IgD-negative memory B cell (primary cell): Measurements from ENCODE around the gene CHST6. TPM values are rescaled to one million over a fixed set of nuclear protein-coding genes. Genes with fewer than 3 reads are reported as not detected.

Experiments
- H3K27ac Mint-ChIP-seq, 3 donors: one replicate each; pipeline ENCODE4 v1.8.0; 2020 to 2022; ENCODE audit warnings: mild to moderate bottlenecking in 3 of 3, mixed read lengths in 3 of 3, moderate library complexity in 1 of 3
- H3K27me3 Mint-ChIP-seq: one replicate; pipeline ENCODE4 v1.8.0; 2021; ENCODE audit warnings: mixed read lengths
- H3K36me3 Mint-ChIP-seq: one replicate; pipeline ENCODE4 v1.8.0; 2020; ENCODE audit warnings: mild to moderate bottlenecking, mixed read lengths
- H3K4me1 Mint-ChIP-seq, 3 donors: one replicate each; pipeline ENCODE4 v1.8.0; 2020 to 2022; ENCODE audit warnings: mixed read lengths in 3 of 3, mild to moderate bottlenecking in 1 of 3
- H3K4me3 Mint-ChIP-seq, 4 donors: one replicate each; pipeline ENCODE4 v1.8.0; 2020 to 2022; ENCODE audit warnings: mild to moderate bottlenecking in 4 of 4, mixed read lengths in 4 of 4, moderate library complexity in 3 of 4
- H3K9me3 Mint-ChIP-seq, 3 donors: one replicate each; pipeline ENCODE4 v1.8.0; 2020 to 2021; ENCODE audit warnings: mixed read lengths in 3 of 3, mild to moderate bottlenecking in 1 of 3
- polyA plus RNA-seq: library from polyadenylated mRNA; unstranded; fragments of 300-500 nt; fragmentation: Illumina TruSeq; gene quantifications from one replicate; pipeline ENCODE4 v1.2.3, GENCODE V29; 2021

CHST6 gene
- polyA plus RNA-seq, 1 donor from 2014 or later, result 0.13 TPM

DNA sequence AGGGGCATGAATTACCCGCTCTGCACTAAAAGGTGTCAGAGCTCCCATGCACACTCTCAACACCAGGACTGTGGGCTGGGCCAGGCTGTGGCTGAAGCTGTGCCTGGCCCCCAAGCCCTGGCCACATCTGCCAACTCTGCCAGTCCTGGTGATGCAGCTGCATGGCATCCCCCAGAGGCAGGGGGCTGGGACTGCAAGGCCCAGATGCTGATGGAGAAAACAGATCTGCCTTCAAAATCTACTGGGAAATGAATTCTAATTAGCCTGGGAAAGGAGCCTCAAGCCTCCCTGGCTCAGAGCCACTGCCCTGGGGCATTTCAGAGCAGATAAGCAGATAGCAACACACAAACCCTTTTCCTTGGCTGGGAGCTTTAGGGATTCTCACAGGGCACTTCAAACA is 3.4 kb downstream of the CHST6 start:
- H3K4me1 Mint-ChIP-seq, result peaks cover 10 to 19% (median 13%) of the 10 kb centered on the region in 3 donors
- no peak overlapping the region for H3K4me3 Mint-ChIP-seq
- no peaks in the 10 kb centered on the region for H3K36me3 Mint-ChIP-seq
- no peaks in the 10 kb centered on the region for H3K9me3 Mint-ChIP-seq
- no peak overlapping the region for H3K27ac Mint-ChIP-seq
- peaks cover 13% of the 10 kb centered on the region for H3K27me3 Mint-ChIP-seq

DNA sequence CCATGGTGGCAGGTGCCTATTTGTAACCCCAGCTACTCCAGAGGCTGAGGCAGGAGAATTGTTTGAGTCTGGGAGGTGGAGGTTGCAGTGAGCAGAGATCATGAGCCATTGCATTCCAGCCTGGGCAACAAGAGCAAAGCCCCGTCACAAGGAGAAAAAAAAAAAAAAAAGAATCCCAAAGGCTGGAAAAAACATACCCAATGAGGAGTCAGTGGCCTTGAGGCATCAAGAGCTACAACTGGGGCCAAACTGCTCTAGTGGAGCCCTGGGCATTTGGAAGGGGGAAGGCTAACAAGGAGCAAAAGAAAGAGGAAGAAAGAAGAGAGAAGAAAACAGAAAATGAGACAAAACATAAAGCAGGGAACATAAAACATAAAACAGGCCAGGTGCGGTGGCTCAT is 6.9 kb downstream of the CHST6 start:
- peak overlapping the region in 1 of 3 donors; percentile 73 for H3K27ac Mint-ChIP-seq

DNA sequence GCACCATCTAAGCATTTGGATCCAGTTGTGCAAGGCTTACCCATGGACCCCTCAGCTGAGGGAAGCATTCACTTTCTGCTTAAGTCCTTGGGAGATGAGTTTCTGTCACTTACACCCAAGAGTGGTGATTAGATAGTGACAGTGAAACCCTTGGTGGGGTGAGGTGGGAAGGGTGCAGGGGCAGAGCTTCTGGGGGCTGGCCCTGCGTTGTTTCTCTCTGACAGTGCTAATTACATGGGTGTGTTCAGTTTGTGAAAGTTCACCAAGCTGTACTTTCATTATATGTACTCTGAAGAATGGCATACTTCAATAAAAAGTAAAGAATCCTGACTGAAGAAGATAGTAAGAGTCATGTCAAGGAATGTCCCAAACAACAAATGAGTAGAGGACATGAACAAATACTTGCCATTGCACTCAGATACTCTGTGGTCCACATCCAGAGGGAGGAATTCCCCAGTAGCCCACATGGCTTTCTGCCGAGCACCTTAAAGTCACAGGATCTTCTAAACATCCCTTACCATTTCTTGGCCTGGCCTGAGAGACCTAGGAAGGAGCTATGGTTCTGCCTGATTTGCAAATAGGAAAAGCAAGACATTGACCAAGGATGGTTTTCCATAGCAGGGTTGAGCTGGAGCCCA is 8.4 kb downstream of the CHST6 start:
- H3K4me3 Mint-ChIP-seq, result peak overlapping the region in 1 of 4 donors; percentile 50
- H3K27ac Mint-ChIP-seq, result no peak overlapping the region

More for the DNA sequence above, 6.9 kb downstream of the CHST6 start:
- Mint-ChIP-seq H3K4me1 (peaks cover 8 to 31% (median 27%) of the 10 kb centered on the region in 3 donors), H3K27me3 (no peaks in the 10 kb centered on the region), H3K9me3 (no peaks in the 10 kb centered on the region), H3K4me3 (peak overlapping the region in 2 of 4 donors; percentile 7 to 21), H3K36me3 (no peaks in the 10 kb centered on the region)

DNA sequence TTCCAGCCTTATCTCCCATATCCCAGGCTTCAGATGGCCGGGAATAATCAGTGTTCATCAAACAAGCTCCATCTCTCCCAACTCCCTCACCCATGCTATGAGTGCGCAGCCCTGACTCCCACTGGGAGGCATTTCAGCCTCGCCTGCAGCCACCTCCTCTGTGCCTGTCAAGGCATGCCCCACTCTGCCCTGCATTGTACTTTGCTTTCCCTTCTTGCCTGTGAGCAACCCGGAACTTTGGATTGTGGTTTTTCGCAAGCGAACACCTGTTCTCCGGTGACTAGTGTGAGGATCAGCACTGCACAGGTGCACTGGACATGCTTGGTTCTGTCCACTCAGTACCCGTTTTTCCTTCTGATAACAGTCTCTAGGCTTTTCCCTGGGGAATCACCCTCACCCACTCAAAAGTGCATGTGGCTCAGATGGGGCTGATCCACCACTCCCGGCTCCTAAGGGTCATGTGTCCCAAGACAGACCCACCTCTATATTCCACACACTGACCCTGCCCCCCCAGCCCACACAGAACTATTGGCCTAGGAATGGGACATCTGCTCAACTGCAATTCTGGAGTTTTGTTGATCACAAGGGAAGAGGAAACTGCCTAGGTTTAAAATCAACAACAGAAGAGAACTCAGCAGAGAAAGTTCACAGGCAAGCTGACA is 9.1 kb downstream of the CHST6 start:
- H3K9me3 Mint-ChIP-seq, result no peaks in the 10 kb centered on the region
- peak overlapping the region in 1 of 4 donors; percentile 86 for H3K4me3 Mint-ChIP-seq
- no peaks in the 10 kb centered on the region for H3K27me3 Mint-ChIP-seq
- H3K4me1 Mint-ChIP-seq, result peaks cover 8 to 27% (median 27%) of the 10 kb centered on the region in 3 donors
- peak overlapping the region in 2 of 3 donors; percentile 63 to 78 for H3K27ac Mint-ChIP-seq
- no peaks in the 10 kb centered on the region for H3K36me3 Mint-ChIP-seq

More for the DNA sequence above, 8.4 kb downstream of the CHST6 start:
- peaks cover 8 to 27% (median 27%) of the 10 kb centered on the region in 3 donors for H3K4me1 Mint-ChIP-seq
- H3K36me3 Mint-ChIP-seq, result no peaks in the 10 kb centered on the region
- H3K9me3 Mint-ChIP-seq, result no peaks in the 10 kb centered on the region
- H3K27me3 Mint-ChIP-seq, result no peaks in the 10 kb centered on the region

DNA sequence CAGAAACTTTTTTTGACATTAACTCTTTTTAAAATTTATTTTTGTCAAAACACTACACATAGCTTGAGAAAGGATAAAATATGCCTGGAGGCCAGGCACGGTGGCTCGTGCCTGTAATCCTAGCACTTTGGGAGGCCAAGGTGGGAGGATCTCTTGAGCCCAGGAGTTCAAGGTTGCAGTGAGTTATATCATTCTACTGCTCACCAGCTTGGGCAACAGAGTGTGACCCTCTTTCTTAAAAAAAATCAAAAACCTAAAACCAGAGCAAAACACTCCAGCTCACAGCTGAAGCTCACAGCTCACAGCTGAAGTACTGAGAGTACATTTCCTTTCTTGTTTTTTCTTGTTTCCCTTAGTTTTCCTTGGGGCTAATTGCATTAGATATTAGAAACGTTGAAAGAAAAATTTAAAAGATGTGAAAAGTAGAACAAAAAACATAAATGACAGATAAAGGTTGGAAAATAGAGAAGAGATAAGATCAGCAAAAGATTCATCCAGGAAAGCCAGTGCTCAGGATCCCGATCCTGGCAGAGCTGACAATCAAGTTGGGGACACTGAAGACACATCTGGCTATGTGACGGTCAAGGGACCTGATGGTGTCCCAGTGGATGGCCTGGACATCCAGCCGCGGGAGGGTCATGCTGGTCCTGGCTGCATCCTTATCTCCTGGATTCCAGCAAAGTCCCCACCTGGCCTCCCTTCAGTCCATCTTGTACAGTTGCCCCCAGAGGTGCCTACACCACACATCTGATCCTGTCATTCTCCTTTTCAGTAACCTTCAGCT is 9.8 kb downstream of the CHST6 start:
- Mint-ChIP-seq H3K36me3 (no peaks in the 10 kb centered on the region), H3K4me1 (peaks cover 6 to 27% (median 27%) of the 10 kb centered on the region in 3 donors), H3K9me3 (no peaks in the 10 kb centered on the region), H3K27ac (peak overlapping the region in 2 of 3 donors; percentile 63 to 78), H3K4me3 (peak overlapping the region in 3 of 4 donors; percentile 26 to 86 (median 75)), H3K27me3 (no peaks in the 10 kb centered on the region)

DNA sequence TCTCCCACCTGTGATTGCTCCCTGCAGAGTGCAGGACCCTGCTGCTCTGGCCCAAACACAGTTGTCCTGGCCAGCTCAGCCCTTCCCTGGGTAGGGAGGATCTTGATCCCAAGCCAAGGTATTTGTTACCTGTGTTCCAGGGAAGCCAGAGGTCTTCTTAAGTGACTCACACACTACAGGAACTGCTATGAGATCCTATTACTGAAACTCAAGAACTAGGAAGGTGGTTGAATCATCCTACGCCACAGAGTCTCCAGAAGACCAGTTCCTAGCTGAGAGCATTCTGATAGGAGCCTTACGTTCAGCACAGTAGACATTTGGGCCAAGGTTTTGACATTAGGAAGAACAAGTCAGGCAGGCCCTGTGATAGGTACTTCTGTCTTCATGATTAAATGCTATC is 12.0 kb downstream of the CHST6 start:
- Mint-ChIP-seq H3K4me1 (peaks cover 3 to 19% (median 19%) of the 10 kb centered on the region in 3 donors), H3K9me3 (no peaks in the 10 kb centered on the region), H3K27me3 (no peaks in the 10 kb centered on the region), H3K27ac (no peak overlapping the region), H3K36me3 (no peaks in the 10 kb centered on the region), H3K4me3 (no peak overlapping the region)

DNA sequence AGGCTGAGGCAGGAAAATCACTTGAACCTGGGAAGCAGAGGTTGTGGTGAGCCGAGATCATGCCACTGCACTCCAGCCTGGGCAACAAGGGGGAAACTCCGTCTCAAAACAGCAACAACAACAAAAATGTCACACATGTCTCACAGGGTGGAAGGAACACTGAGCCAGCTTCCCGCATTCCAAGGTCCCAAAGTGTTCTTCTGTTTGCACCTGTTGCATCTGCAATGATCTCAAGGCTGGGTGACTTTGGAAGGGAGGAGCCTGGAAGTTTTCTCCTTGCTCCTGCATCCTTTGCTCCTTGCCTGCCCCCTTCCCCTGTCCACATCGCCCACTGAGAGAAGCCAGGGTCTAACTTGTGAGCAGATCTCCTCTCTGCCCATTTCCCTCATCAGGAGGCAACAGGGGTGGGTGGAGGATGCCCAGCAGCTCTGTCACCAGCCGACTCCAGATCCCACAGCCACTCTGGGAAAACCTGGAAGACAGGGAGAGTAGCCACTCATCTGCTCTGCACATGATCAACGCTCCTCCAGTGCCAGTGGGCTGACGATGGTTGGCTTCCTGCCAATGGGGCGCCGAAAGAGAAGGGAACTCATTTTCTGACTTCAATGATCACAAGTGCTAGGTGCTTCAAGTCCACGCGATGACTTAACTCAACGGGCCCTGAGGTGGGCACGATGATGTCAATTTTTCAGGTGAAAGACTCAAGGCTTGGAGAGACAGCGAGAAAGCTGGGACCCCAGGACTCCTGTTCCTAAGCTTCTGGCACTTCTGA is 12.6 kb downstream of the CHST6 start:
- Mint-ChIP-seq H3K9me3 (peaks cover 0 to 3% (median 0%) of the 10 kb centered on the region in 3 donors), H3K27ac (peak overlapping the region in 1 of 3 donors; percentile 50), H3K4me1 (peaks cover 3 to 19% (median 17%) of the 10 kb centered on the region in 3 donors), H3K27me3 (no peaks in the 10 kb centered on the region), H3K36me3 (no peaks in the 10 kb centered on the region), H3K4me3 (no peak overlapping the region)

DNA sequence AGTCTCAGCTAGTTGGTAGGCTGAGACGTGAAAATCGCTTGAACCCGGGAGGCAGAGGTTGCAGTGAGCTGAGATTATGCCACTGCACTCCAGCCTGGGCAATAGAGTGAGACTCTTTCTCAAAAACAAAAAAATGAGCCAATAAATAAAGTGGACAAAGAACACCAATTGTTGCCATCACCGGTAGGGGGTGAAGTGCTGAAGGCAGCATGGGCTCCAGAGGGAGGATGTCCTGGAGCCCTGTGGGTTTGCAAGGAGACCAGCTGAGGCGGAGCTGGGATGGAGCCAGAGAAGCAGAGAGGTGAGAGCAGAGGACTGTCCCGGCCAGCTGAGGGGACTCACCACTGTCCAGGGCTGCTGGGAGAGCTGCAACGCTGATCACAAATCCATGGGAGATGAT is 13.8 kb downstream of the CHST6 start:
- Mint-ChIP-seq H3K27me3 (peaks cover 2% of the 10 kb centered on the region), H3K27ac (no peak overlapping the region)

DNA sequence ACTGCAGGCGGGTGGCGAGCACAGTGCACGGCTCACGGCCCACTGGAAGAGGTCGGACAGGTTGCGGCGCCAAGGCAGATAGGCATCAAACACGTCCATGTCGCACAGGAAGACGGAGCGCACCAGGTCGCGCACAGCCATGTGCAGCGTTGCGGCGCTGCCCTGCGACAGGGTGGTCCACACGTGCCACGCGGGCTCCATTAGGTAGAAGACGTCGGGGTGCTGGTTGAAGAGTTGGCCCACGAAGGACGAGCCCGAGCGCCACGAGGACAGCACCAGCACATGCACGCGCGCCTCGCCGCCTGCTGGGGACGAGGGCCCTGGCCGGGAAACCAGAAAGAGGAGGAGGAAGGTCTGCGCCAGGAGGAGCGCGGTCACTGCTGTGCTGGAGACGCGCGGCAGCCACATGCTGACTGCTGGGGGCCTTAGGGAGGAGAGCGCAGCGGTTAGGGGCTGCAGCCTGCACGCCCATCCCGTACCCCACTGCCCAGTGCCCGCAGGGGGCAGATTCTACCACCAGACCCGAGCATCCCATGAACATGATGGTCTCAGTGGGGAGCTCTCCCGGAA is 15.7 kb downstream of the CHST6 start:
- no peak overlapping the region for H3K27ac Mint-ChIP-seq
- no peak overlapping the region for H3K4me3 Mint-ChIP-seq
- peaks cover 2% of the 10 kb centered on the region for H3K36me3 Mint-ChIP-seq
- H3K9me3 Mint-ChIP-seq, result peaks cover 0 to 3% (median 0%) of the 10 kb centered on the region in 3 donors
- H3K4me1 Mint-ChIP-seq, result no peaks in the 10 kb centered on the region
- peaks cover 4% of the 10 kb centered on the region for H3K27me3 Mint-ChIP-seq

More for the DNA sequence above, 13.8 kb downstream of the CHST6 start:
- peaks cover 3 to 17% (median 15%) of the 10 kb centered on the region in 3 donors for H3K4me1 Mint-ChIP-seq
- H3K4me3 Mint-ChIP-seq, result no peak overlapping the region
- peaks cover 0 to 3% (median 0%) of the 10 kb centered on the region in 3 donors for H3K9me3 Mint-ChIP-seq
- peaks cover 2% of the 10 kb centered on the region for H3K36me3 Mint-ChIP-seq

DNA sequence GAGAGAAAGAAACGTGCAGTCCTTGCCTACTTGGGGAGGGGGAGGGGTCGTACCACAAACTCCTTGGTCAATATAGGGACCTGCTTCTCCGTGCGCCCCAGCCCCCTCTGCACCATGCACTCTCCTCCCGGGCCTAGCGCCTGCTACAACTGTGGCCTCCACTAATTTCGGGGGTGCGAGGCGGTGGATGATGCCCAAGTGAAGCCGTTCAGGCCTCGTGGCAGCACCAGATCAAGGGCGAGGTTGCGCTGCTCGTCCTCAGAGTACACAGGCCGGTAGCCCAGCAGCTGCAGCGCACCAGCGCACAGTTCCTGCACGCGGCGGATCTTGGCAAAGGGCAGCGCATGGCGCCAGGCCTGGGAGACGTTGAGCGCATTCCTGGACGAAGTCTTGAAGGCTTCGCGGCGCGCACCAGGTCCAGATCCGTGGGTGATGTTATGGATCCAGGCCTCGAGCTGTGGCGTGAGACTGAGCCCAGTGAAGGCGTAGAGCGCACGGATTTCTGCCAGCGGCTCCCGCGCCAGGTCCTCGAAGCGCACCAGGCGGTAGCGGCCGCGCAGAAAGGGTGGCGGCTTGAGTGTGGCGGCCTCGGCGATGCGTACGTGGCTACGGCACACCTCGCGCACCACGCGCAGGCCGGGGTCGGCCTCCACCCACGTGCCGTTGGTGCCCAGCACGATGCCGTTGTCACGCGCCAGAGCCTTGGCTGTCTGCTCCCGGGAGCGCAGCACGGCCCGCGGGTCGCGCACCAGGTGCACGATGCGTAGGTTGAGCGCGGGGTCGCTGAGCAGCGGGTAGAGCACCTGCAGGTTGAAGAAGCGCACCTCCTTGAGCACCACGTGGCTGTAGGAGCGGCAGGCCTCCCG is 16.5 kb downstream of the CHST6 start:
- Mint-ChIP-seq H3K9me3 (peaks cover 0 to 3% (median 0%) of the 10 kb centered on the region in 3 donors), H3K27me3 (peaks cover 4% of the 10 kb centered on the region), H3K4me1 (no peaks in the 10 kb centered on the region), H3K27ac (no peak overlapping the region), H3K4me3 (no peak overlapping the region), H3K36me3 (peaks cover 2% of the 10 kb centered on the region)

DNA sequence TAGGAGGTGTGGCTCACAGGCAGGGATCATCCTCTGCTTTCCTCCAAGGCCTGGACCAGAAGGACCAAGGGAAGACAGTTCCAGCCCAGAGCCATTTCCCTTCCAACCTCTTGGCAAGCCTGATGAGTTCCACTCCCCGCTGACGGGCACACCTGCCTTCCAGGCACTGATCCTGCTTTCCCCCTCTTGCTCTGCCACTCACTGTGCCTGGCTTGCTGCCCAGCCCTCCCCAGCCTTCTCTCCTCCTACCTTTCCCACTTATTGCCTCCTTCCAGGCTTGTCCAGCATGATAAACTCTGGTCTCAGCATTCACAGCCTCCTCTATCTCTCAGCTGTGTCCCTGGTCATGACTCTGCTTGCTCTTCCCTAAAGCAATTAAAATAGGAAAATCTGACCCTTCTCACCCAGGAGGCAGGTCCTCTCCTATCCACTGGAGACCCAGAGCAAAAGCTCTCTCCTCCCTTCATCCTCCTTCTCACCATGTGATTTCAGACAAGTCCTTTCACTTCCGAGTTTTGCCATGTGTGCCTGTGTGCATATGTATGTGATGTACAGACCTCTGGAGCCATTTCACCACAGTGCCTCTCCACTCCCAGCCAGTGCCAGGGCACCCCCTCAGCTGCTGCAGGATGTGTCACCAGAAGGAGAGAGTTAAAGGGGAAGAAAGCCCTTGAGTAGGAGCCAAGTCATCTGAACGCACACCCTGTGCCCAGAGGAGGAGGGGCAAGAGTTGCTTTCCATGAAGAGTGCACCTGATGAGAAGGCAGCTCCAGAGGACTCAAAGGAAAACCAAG is 17.4 kb downstream of the CHST6 start:
- Mint-ChIP-seq H3K4me3 (no peak overlapping the region), H3K27ac (peak overlapping the region in 1 of 3 donors; percentile 37), H3K27me3 (peaks cover 4% of the 10 kb centered on the region), H3K9me3 (peaks cover 0 to 3% (median 0%) of the 10 kb centered on the region in 3 donors), H3K36me3 (peaks cover 2% of the 10 kb centered on the region), H3K4me1 (no peaks in the 10 kb centered on the region)

DNA sequence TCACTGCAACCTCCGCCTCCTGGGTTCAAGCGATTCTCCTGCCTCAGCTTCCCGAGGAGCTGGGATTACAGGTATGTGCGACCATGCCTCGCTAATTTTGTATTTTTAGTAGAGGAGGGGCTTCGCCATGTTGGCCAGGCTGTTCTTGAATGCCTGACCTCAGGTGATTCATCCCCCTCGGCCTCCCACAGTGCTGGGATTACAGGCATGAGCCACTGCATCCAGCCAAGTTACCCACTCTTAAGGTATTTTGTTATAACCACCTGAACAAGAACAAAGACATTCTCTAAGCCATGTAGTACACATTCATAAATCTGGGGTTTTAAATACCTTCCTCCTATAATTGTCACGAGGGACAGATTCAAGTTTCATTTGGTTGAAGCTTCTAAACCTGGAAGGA is 18.4 kb downstream of the CHST6 start:
- H3K9me3 Mint-ChIP-seq, result peaks cover 0 to 3% (median 0%) of the 10 kb centered on the region in 3 donors
- H3K4me1 Mint-ChIP-seq, result peaks cover 0 to 2% (median 0%) of the 10 kb centered on the region in 3 donors
- peaks cover 4% of the 10 kb centered on the region for H3K27me3 Mint-ChIP-seq
- peaks cover 2% of the 10 kb centered on the region for H3K36me3 Mint-ChIP-seq
- H3K4me3 Mint-ChIP-seq, result no peak overlapping the region
- H3K27ac Mint-ChIP-seq, result no peak overlapping the region

DNA sequence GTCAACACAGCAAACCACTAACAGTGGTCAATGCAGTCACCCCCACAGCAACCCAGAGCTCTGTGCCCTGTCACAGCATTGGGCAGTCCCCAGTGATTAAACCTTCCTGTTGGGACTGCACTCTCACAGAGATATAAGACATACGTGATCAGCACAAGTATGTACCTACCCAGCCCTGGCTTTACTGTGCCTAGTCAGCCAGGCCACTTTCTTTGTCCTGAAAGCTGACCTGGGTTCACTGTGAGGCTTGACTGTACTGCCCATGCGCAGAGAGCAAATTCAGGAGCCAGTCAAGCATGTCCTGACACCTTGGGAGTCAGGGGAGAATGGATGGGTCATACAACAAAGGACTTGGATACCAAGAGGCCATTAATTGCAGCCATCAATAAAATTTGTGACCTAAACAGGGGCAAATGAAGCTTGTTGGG is 19.8 kb downstream of the CHST6 start:
- peaks cover 5% of the 10 kb centered on the region for H3K27me3 Mint-ChIP-seq
- peak overlapping the region in 1 of 3 donors; percentile 39 for H3K27ac Mint-ChIP-seq
- peaks cover 0 to 4% (median 0%) of the 10 kb centered on the region in 3 donors for H3K4me1 Mint-ChIP-seq
- H3K36me3 Mint-ChIP-seq, result peaks cover 2% of the 10 kb centered on the region
- H3K4me3 Mint-ChIP-seq, result no peak overlapping the region
- H3K9me3 Mint-ChIP-seq, result peaks cover 0 to 3% (median 0%) of the 10 kb centered on the region in 3 donors
